Neural cell (in vitro differentiated cells): ENCODE results near the gene AOAH.

ENCODE experiments used
- MXI1 ChIP-seq: fragments of 450-650 bp; conservative IDR thresholded peaks from 2 replicates; pipeline ENCODE4 v1.6.1; 2014; ENCODE audit warnings: antibody characterized with exemption, mild to moderate bottlenecking; ENCODE audit not compliant: poor library complexity, severe bottlenecking
- RAD21 ChIP-seq: fragments of 450-650 bp; conservative IDR thresholded peaks from 2 replicates; pipeline ENCODE4 v1.6.1; 2014; ENCODE audit warnings: antibody characterized with exemption, mild to moderate bottlenecking, moderate library complexity
- SMC3 ChIP-seq: fragments of 450-650 bp; conservative IDR thresholded peaks from 2 replicates; pipeline ENCODE4 v1.6.1; 2014; ENCODE audit warnings: antibody characterized with exemption, mild to moderate bottlenecking, moderate library complexity; ENCODE audit not compliant: poor library complexity
- TF ChIP-seq, protein P1 (sequence below): fragments of 450-650 bp; IDR thresholded peaks from 2 replicates; pipeline ENCODE4 v1.5.1; 2014; ENCODE audit warnings: antibody characterized with exemption, mild to moderate bottlenecking, moderate library complexity; ENCODE audit not compliant: poor library complexity, severe bottlenecking

DNA sequence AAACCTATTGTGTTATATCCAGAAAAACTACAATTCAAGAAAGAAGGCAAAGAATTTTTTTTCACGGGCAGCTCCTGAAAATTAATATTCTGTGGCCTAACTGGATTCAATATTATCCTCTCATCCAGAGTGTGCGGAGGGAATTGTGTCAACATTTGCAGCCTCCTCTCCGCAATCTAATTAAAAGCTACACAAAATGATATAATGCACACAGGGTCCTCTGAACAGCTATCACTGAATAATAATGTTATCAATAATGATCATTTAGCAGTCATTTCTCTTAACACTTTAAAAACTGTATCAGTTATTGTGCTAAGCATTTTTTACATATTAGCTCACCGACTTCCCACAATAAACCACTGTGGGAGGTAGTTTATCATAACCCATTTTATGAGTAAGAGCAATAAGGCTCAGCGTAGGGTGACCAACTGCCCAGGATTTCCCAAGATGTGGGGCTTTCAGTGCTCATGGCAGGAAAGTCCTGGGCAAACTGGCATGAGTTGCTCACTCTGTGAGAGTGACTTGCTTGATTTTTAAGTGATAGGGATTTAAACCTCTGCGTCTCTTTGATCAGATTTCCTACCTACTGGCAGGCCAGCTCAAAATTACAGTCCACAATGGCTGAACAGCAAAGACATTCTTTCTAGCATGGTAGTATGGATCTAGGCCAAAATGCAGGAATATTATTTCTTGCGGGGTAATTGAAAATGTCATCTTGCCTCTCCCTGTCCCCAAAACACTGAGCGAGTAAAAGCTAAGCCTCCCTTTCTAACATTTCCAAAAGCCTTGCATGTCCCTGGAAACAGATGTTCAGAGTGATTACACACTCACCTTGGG lies 65.7 kb downstream of the AOAH start:
- TF ChIP-seq, protein P1, sequence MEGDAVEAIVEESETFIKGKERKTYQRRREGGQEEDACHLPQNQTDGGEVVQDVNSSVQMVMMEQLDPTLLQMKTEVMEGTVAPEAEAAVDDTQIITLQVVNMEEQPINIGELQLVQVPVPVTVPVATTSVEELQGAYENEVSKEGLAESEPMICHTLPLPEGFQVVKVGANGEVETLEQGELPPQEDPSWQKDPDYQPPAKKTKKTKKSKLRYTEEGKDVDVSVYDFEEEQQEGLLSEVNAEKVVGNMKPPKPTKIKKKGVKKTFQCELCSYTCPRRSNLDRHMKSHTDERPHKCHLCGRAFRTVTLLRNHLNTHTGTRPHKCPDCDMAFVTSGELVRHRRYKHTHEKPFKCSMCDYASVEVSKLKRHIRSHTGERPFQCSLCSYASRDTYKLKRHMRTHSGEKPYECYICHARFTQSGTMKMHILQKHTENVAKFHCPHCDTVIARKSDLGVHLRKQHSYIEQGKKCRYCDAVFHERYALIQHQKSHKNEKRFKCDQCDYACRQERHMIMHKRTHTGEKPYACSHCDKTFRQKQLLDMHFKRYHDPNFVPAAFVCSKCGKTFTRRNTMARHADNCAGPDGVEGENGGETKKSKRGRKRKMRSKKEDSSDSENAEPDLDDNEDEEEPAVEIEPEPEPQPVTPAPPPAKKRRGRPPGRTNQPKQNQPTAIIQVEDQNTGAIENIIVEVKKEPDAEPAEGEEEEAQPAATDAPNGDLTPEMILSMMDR, result no peak
- TF ChIP-seq MXI1, result no peak
- TF ChIP-seq SMC3, result no peak
- no peak for TF ChIP-seq RAD21
